Stimulated activated CD8-positive, alpha-beta memory T cell treated with anti-CD3 and anti-CD28 coated beads, Interleukin-4, amount 100 ng/mL, for 1 hour (primary cell): ENCODE results near the gene UBE2H.
"Not testable (repeated sequence)": the region's sequence is repeated elsewhere in the genome, so short reads cannot be mapped to it uniquely, and the experiment has no call there.

Experiments used
- DNase-seq, 2 donors: peaks; one replicate each; pipeline ENCODE4 v3.0.0-alpha.2; 2020; ENCODE audit warnings: low read depth in 2 of 2, low spot score in 1 of 2

UBE2H gene

GRCh38 chr7:129824291-129825208 lies 128.2 kb downstream of the UBE2H start:
- DNase-seq: no peak

GRCh38 chr7:129823143-129823542 lies 129.6 kb downstream of the UBE2H start:
- not testable (repeated sequence) for DNase-seq

GRCh38 chr7:129821476-129821875 lies 131.3 kb downstream of the UBE2H start:
- DNase-seq: no peak

GRCh38 chr7:129816742-129817141 lies 136.0 kb downstream of the UBE2H start:
- DNase-seq: no peak

- no peak for DNase-seq
These were observed 144.9 kb downstream of the UBE2H start for GRCh38 chr7:129807863-129808262.

GRCh38 chr7:129804890-129805719 lies 147.7 kb downstream of the UBE2H start:
- no peak for DNase-seq

- no peak for DNase-seq
These were observed 148.5 kb downstream of the UBE2H start for GRCh38 chr7:129804111-129804889.

GRCh38 chr7:129803546-129804081 lies 149.1 kb downstream of the UBE2H start:
- no peak for DNase-seq

GRCh38 chr7:129801882-129802281 lies 150.9 kb downstream of the UBE2H start:
- DNase-seq: no peak

GRCh38 chr7:129800901-129801300 lies 151.9 kb downstream of the UBE2H start:
- no peak for DNase-seq

- no peak for DNase-seq
These were observed 153.3 kb downstream of the UBE2H start for GRCh38 chr7:129799350-129799955.

GRCh38 chr7:129798616-129799349 lies 154.0 kb downstream of the UBE2H start:
- DNase-seq: no peak

GRCh38 chr7:129797214-129797789 lies 155.5 kb downstream of the UBE2H start:
- no peak for DNase-seq

- no peak for DNase-seq
These were observed 156.5 kb downstream of the UBE2H start for GRCh38 chr7:129796186-129796775.

- not testable (repeated sequence) for DNase-seq
These were observed 158.3 kb downstream of the UBE2H start for GRCh38 chr7:129794461-129794860.

- DNase-seq: no peak
These were observed 159.1 kb downstream of the UBE2H start for GRCh38 chr7:129793506-129794310.

GRCh38 chr7:129792721-129793120 lies 160.0 kb downstream of the UBE2H start:
- no peak for DNase-seq

- no peak for DNase-seq
These were observed 162.6 kb downstream of the UBE2H start for GRCh38 chr7:129790136-129790535.
